Esophagus squamous epithelium (tissue), 4 donors: ENCODE measurements around the gene BZW2.

Experiments used
- CTCF ChIP-seq, 6 experiments: fragments of 450-650 bp in 4 of 6; fragments of 200-600 bp in 2 of 6; sonication (generic) in 2 of 6; IDR thresholded peaks; one replicate each; pipeline ENCODE4 v1.5.1; 2016 to 2019; ENCODE audit warnings: antibody characterized with exemption in 6 of 6, mild to moderate bottlenecking in 4 of 6, moderate library complexity in 4 of 6
- POLR2A ChIP-seq, 4 donors: fragments of 450-650 bp; IDR thresholded peaks; one replicate each; pipeline ENCODE4 v1.6.1; 2017; ENCODE audit warnings: antibody characterized with exemption in 4 of 4, mild to moderate bottlenecking in 4 of 4, moderate library complexity in 3 of 4

GRCh38 chr7:16669581-16669980 lies 23.6 kb downstream of the BZW2 start:
- TF ChIP-seq POLR2A (IDR thresholded peaks at IDR 0.05): no peak
- TF ChIP-seq CTCF (IDR thresholded peaks at IDR 0.05): no peak
